ENCODE data around the gene FMO3. TPM values are rescaled to one million over a fixed set of nuclear protein-coding genes. Genes with fewer than 3 reads are reported as not detected.

The FMO3 gene
- total and polyA plus RNA-seq, 2 donors (not counting 1 experiment from before 2014, with no cell fraction given) = 76.3 to 148 TPM

DNA sequence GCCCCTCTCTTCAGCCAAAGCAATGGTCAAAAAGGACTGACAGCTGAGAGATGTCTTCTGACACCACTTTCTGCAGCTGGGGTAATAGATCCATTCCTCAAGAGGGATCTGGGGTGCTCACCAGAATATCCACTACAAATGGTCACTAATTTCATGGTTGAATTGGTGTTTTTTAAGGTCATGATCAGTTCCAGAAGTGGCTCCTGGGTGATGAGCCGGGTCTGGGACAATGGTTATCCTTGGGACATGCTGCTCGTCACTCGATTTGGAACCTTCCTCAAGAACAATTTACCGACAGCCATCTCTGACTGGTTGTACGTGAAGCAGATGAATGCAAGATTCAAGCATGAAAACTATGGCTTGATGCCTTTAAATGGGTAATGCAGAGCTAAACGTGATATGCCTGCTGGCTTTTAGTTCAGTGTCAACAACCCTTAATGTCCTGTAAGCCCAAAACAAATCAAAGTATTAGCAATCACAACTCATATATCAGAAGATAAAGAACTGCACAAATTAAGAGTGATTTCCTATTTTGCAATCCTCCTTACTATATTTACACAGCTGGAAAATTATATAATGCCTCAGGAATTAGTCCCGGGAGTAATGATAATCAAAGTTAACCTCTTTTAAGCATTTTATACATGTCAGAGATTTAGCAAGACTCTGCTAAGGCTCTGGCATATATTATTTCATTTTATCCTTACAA is 20.1 kb downstream of the FMO3 start:
- Histone ChIP-seq H3K79me2 (ENCODE audit: control insufficient read depth, insufficient read depth, low read length) (no peaks in the 10 kb centered on the region), H3K4me3 (replicated peaks in 1 of 4; ENCODE audit: control extremely low read depth in 1 of 4, insufficient read depth in 1 of 4, low read depth in 3 of 4, low read length in 4 of 4) (no peak overlapping the region), H2AFZ (ENCODE audit: low read length) (no peak overlapping the region), H3K27ac (ENCODE audit: insufficient read depth, low read length) (no peak overlapping the region), H3K4me2 (ENCODE audit: extremely low read depth, insufficient read depth, low read length) (no peak overlapping the region), H3K27me3 (ENCODE audit: control insufficient read depth, insufficient read depth, low read length) (no peaks in the 10 kb centered on the region), H3K4me1 (ENCODE audit: control insufficient read depth, extremely low read depth, insufficient read depth, low read length) (peaks cover 10% of the 10 kb centered on the region), H4K20me1 (ENCODE audit: control insufficient read depth, extremely low read depth, insufficient read depth, low read length) (no peaks in the 10 kb centered on the region), H3K9me3 (ENCODE audit: control insufficient read depth, insufficient read depth, low read depth, low read length) (no peaks in the 10 kb centered on the region), H3K36me3 (ENCODE audit: control insufficient read depth, insufficient read depth, low read length) (no peaks in the 10 kb centered on the region), H3K9ac (ENCODE audit: insufficient read depth, low read length) (no peak overlapping the region)
- peak; percentile 29 to 89 for DNase-seq (ENCODE audit: low read depth in 2 of 2)
- no peak for TF ChIP-seq EZH2 (IDR thresholded peaks at IDR 0.05; ENCODE audit: low read length, missing control alignments)
- no peak for TF ChIP-seq CTCF (conservative IDR thresholded peaks at IDR 0.05 in 1 of 2, IDR thresholded peaks at IDR 0.05 in 1 of 2; ENCODE audit: low read depth in 1 of 2, low read length in 2 of 2)

- Histone ChIP-seq H3K9me3 (ENCODE audit: control insufficient read depth, insufficient read depth, low read depth, low read length) (no peaks in the 10 kb centered on the region), H3K4me3 (replicated peaks in 1 of 4; ENCODE audit: control extremely low read depth in 1 of 4, insufficient read depth in 1 of 4, low read depth in 3 of 4, low read length in 4 of 4) (no peak overlapping the region), H3K4me2 (ENCODE audit: extremely low read depth, insufficient read depth, low read length) (no peak overlapping the region), H3K36me3 (ENCODE audit: control insufficient read depth, insufficient read depth, low read length) (no peaks in the 10 kb centered on the region), H3K79me2 (ENCODE audit: control insufficient read depth, insufficient read depth, low read length) (no peaks in the 10 kb centered on the region), H3K27ac (ENCODE audit: insufficient read depth, low read length) (no peak overlapping the region), H3K9ac (ENCODE audit: insufficient read depth, low read length) (no peak overlapping the region), H3K27me3 (ENCODE audit: control insufficient read depth, insufficient read depth, low read length) (no peaks in the 10 kb centered on the region), H4K20me1 (ENCODE audit: control insufficient read depth, extremely low read depth, insufficient read depth, low read length) (no peaks in the 10 kb centered on the region), H2AFZ (ENCODE audit: low read length) (no peak overlapping the region), H3K4me1 (ENCODE audit: control insufficient read depth, extremely low read depth, insufficient read depth, low read length) (peaks cover 12% of the 10 kb centered on the region)
- DNase-seq (ENCODE audit: low read depth in 2 of 2) = no peak
- TF ChIP-seq EZH2 (IDR thresholded peaks at IDR 0.05; ENCODE audit: low read length, missing control alignments) (no peak), CTCF (conservative IDR thresholded peaks at IDR 0.05 in 1 of 2, IDR thresholded peaks at IDR 0.05 in 1 of 2; ENCODE audit: low read depth in 1 of 2, low read length in 2 of 2) (no peak)
Measured at GRCh38 chr1:171112119-171112518, 21.4 kb downstream of the FMO3 start.

DNA sequence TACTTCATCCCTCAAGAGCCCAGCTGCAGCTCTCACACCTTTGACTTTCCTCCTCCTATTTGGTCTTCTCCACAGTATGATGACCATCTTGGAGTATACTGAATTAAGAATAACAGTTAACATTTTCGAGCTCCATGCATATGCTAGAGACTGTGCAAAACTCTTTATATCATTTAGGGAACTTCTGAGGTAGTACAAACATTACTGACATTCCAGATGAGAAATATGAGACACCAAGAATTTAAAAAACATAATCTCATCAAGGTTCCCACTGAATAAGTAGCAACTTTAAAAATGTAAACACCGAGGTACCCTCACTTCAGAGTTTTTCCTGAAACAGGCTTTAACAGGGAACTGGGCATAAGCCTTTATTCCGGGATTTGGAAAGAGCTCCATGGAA is 22.7 kb downstream of the FMO3 start:
- peaks cover 14% of the 10 kb centered on the region for H3K4me1 ChIP-seq (ENCODE audit: control insufficient read depth, extremely low read depth, insufficient read depth, low read length)
- H3K27ac ChIP-seq (ENCODE audit: insufficient read depth, low read length) = no peak overlapping the region
- H3K9ac ChIP-seq (ENCODE audit: insufficient read depth, low read length) = no peak overlapping the region
- no peaks in the 10 kb centered on the region for H3K9me3 ChIP-seq (ENCODE audit: control insufficient read depth, insufficient read depth, low read depth, low read length)
- H2AFZ ChIP-seq (ENCODE audit: low read length) = no peak overlapping the region
- no peak overlapping the region for H3K4me3 ChIP-seq (replicated peaks in 1 of 4; ENCODE audit: control extremely low read depth in 1 of 4, insufficient read depth in 1 of 4, low read depth in 3 of 4, low read length in 4 of 4)
- H4K20me1 ChIP-seq (ENCODE audit: control insufficient read depth, extremely low read depth, insufficient read depth, low read length) = no peaks in the 10 kb centered on the region
- no peaks in the 10 kb centered on the region for H3K79me2 ChIP-seq (ENCODE audit: control insufficient read depth, insufficient read depth, low read length)
- peak in 1 of 2 donors; percentile 13 for DNase-seq (ENCODE audit: low read depth in 2 of 2)
- no peaks in the 10 kb centered on the region for H3K27me3 ChIP-seq (ENCODE audit: control insufficient read depth, insufficient read depth, low read length)
- H3K36me3 ChIP-seq (ENCODE audit: control insufficient read depth, insufficient read depth, low read length) = no peaks in the 10 kb centered on the region
- H3K4me2 ChIP-seq (ENCODE audit: extremely low read depth, insufficient read depth, low read length) = no peak overlapping the region
- no peak for TF ChIP-seq CTCF (conservative IDR thresholded peaks at IDR 0.05 in 1 of 2, IDR thresholded peaks at IDR 0.05 in 1 of 2; ENCODE audit: low read depth in 1 of 2, low read length in 2 of 2)
- no peak for TF ChIP-seq EZH2 (IDR thresholded peaks at IDR 0.05; ENCODE audit: low read length, missing control alignments)
